SK-N-MC (cell line): ENCODE data around the gene UTP25.

Source experiments
- EZH2 ChIP-seq: fragments of 200-600 bp; sonication (generic); IDR thresholded peaks from one replicate; pipeline ENCODE4 v1.6.1; 2017; ENCODE audit warnings: antibody characterized with exemption
- POLR2AphosphoS5 ChIP-seq: IDR thresholded peaks from 2 replicates; pipeline ENCODE4 v1.6.1; 2012; ENCODE audit warnings: mild to moderate bottlenecking, low read depth, low read length, borderline replicate concordance

- TF ChIP-seq POLR2AphosphoS5 (no peak), EZH2 (no peak)
Observed at GRCh38 chr1:209786146-209786545, 41.6 kb upstream of the UTP25 start.
